GM23338 (cell line): ENCODE data around the gene FLOT1. TPM values are rescaled to one million over a fixed set of nuclear protein-coding genes. Genes with fewer than 3 reads are reported as not detected.

Source experiments
- ATAC-seq: fragments of 200-7000 bp; cut with Tn5 transposase; 3 replicates; pipeline ENCODE4 v1.9.1; 2020
- DNase-seq: peaks from one replicate; pipeline ENCODE4 v3.0.0-alpha.2; 2015; ENCODE audit warnings: low spot score
- H2AFZ ChIP-seq: fragments of 200-600 bp; sonication (generic); 2 replicates; pipeline ENCODE4 v1.8.0; 2016; ENCODE audit warnings: antibody characterized with exemption, mild to moderate bottlenecking, moderate library complexity
- H3F3A ChIP-seq: fragments of 200-600 bp; sonication (generic); replicated peaks from 2 replicates; pipeline ENCODE4 v1.8.0; 2017; ENCODE audit warnings: antibody characterized with exemption, mixed run types, low read depth
- H3K27ac ChIP-seq: fragments of 200-600 bp; sonication (generic); 2 replicates; pipeline ENCODE4 v1.6.1; 2016; ENCODE audit warnings: low read depth
- H3K27me3 ChIP-seq: fragments of 200-600 bp; sonication (generic); 2 replicates; pipeline ENCODE4 v1.8.0; 2016; ENCODE audit warnings: mild to moderate bottlenecking, mixed run types, moderate library complexity; ENCODE audit not compliant: insufficient read depth
- H3K36me3 ChIP-seq: fragments of 200-600 bp; sonication (generic); 2 replicates; pipeline ENCODE4 v1.8.0; 2016; ENCODE audit warnings: mild to moderate bottlenecking; ENCODE audit not compliant: insufficient read depth
- H3K4me1 ChIP-seq: fragments of 200-600 bp; sonication (generic); 2 replicates; pipeline ENCODE4 v1.8.0; 2016; ENCODE audit warnings: mild to moderate bottlenecking, moderate library complexity; ENCODE audit not compliant: insufficient read depth
- H3K4me2 ChIP-seq: fragments of 200-600 bp; sonication (generic); 2 replicates; pipeline ENCODE4 v1.7.1; 2017; ENCODE audit warnings: mixed run types
- H3K4me3 ChIP-seq: fragments of 200-600 bp; sonication (generic); 2 replicates; pipeline ENCODE4 v1.6.1; 2016; ENCODE audit warnings: mixed run types
- H3K79me2 ChIP-seq: fragments of 200-600 bp; sonication (generic); replicated peaks from 2 replicates; pipeline ENCODE4 v1.8.0; 2017; ENCODE audit warnings: mild to moderate bottlenecking; ENCODE audit not compliant: insufficient read depth
- H3K9me2 ChIP-seq: fragments of 200-600 bp; sonication (generic); 2 replicates; pipeline ENCODE4 v1.8.0; 2017; ENCODE audit not compliant: insufficient read depth
- H4K20me1 ChIP-seq: fragments of 200-600 bp; sonication (generic); replicated peaks from 2 replicates; pipeline ENCODE4 v1.8.0; 2017; ENCODE audit warnings: mild to moderate bottlenecking; ENCODE audit not compliant: insufficient read depth
- H3K27ac Mint-ChIP-seq: 2 replicates; pipeline ENCODE4 v1.8.0; 2020; ENCODE audit warnings: inconsistent platforms, mild to moderate bottlenecking, moderate library complexity, mixed read lengths
- H3K27me3 Mint-ChIP-seq: 3 replicates; pipeline ENCODE4 v1.8.0; 2022; ENCODE audit warnings: low read depth, mild to moderate bottlenecking, moderate library complexity, mixed read lengths, inconsistent platforms; ENCODE audit not compliant: insufficient read depth, poor library complexity
- H3K36me3 Mint-ChIP-seq: 3 replicates; pipeline ENCODE4 v1.8.0; 2021; ENCODE audit warnings: low read depth, mild to moderate bottlenecking, inconsistent platforms, moderate library complexity, mixed read lengths
- H3K4me1 Mint-ChIP-seq: 3 replicates; pipeline ENCODE4 v1.8.0; 2020; ENCODE audit warnings: mild to moderate bottlenecking, inconsistent platforms, mixed read lengths
- H3K4me3 Mint-ChIP-seq: 3 replicates; pipeline ENCODE4 v1.8.0; 2021; ENCODE audit warnings: moderate library complexity, mild to moderate bottlenecking, inconsistent platforms, mixed read lengths
- H3K9me3 Mint-ChIP-seq: 3 replicates; pipeline ENCODE4 v1.8.0; 2020; ENCODE audit warnings: moderate library complexity, mild to moderate bottlenecking, inconsistent platforms, mixed read lengths
- ETS1 ChIP-seq: IDR thresholded peaks from 2 replicates; pipeline ENCODE4 v1.6.1; 2016; ENCODE audit warnings: antibody characterized with exemption
- JUNB ChIP-seq: IDR thresholded peaks from one replicate; pipeline ENCODE4 v1.6.1; 2016; ENCODE audit warnings: antibody characterized with exemption; ENCODE audit not compliant: unreplicated experiment
- REST ChIP-seq: IDR thresholded peaks from one replicate; pipeline ENCODE4 v1.6.1; 2018; ENCODE audit warnings: antibody characterized with exemption; ENCODE audit not compliant: unreplicated experiment
- ZNF331 ChIP-seq: fragments of 250-450 bp; sonication (Bioruptor Pico); IDR thresholded peaks from 2 replicates; pipeline ENCODE4 v1.5.0; 2020; ENCODE audit warnings: low read depth, mild to moderate bottlenecking, moderate library complexity
- polyA plus RNA-seq: library from polyadenylated mRNA; unstranded; fragments of >200 nt; fragmentation: Nextera tagmentation; extraction: Ambion mirVana; gene quantifications from 2 replicates; pipeline ENCODE4 v1.2.1, GENCODE V29; 2016
- total RNA-seq: library from RNA; depleted of rRNA; stranded (reverse); fragments of >200 nt; shearing (Covaris generic); gene quantifications from 2 replicates; pipeline ENCODE4 v1.2.3, GENCODE V29; 2014
- TF ChIP-seq, protein P1 (sequence below): fragments of 250-450 bp; sonication (Bioruptor Pico); IDR thresholded peaks from 2 replicates; pipeline ENCODE4 v1.5.0; 2020; ENCODE audit warnings: mild to moderate bottlenecking, moderate library complexity

FLOT1 gene
- total and polyA plus RNA-seq, 2 experiments from 2014 or later = 72.2 to 94.5 TPM

- H3K4me1 ChIP-seq = peaks cover 13% of the 10 kb centered on the region
- no peak for TF ChIP-seq JUNB
- TF ChIP-seq, protein P1, sequence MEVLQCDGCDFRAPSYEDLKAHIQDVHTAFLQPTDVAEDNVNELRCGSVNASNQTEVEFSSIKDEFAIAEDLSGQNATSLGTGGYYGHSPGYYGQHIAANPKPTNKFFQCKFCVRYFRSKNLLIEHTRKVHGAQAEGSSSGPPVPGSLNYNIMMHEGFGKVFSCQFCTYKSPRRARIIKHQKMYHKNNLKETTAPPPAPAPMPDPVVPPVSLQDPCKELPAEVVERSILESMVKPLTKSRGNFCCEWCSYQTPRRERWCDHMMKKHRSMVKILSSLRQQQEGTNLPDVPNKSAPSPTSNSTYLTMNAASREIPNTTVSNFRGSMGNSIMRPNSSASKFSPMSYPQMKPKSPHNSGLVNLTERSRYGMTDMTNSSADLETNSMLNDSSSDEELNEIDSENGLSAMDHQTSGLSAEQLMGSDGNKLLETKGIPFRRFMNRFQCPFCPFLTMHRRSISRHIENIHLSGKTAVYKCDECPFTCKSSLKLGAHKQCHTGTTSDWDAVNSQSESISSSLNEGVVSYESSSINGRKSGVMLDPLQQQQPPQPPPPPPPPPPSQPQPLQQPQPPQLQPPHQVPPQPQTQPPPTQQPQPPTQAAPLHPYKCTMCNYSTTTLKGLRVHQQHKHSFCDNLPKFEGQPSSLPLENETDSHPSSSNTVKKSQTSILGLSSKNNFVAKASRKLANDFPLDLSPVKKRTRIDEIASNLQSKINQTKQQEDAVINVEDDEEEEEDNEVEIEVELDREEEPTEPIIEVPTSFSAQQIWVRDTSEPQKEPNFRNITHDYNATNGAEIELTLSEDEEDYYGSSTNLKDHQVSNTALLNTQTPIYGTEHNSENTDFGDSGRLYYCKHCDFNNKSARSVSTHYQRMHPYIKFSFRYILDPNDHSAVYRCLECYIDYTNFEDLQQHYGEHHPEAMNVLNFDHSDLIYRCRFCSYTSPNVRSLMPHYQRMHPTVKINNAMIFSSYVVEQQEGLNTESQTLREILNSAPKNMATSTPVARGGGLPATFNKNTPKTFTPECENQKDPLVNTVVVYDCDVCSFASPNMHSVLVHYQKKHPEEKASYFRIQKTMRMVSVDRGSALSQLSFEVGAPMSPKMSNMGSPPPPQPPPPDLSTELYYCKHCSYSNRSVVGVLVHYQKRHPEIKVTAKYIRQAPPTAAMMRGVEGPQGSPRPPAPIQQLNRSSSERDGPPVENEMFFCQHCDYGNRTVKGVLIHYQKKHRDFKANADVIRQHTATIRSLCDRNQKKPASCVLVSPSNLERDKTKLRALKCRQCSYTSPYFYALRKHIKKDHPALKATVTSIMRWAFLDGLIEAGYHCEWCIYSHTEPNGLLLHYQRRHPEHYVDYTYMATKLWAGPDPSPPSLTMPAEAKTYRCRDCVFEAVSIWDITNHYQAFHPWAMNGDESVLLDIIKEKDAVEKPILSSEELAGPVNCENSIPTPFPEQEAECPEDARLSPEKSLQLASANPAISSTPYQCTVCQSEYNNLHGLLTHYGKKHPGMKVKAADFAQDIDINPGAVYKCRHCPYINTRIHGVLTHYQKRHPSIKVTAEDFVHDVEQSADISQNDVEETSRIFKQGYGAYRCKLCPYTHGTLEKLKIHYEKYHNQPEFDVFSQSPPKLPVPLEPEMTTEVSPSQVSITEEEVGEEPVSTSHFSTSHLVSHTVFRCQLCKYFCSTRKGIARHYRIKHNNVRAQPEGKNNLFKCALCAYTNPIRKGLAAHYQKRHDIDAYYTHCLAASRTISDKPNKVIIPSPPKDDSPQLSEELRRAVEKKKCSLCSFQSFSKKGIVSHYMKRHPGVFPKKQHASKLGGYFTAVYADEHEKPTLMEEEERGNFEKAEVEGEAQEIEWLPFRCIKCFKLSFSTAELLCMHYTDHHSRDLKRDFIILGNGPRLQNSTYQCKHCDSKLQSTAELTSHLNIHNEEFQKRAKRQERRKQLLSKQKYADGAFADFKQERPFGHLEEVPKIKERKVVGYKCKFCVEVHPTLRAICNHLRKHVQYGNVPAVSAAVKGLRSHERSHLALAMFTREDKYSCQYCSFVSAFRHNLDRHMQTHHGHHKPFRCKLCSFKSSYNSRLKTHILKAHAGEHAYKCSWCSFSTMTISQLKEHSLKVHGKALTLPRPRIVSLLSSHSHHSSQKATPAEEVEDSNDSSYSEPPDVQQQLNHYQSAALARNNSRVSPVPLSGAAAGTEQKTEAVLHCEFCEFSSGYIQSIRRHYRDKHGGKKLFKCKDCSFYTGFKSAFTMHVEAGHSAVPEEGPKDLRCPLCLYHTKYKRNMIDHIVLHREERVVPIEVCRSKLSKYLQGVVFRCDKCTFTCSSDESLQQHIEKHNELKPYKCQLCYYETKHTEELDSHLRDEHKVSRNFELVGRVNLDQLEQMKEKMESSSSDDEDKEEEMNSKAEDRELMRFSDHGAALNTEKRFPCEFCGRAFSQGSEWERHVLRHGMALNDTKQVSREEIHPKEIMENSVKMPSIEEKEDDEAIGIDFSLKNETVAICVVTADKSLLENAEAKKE = no peak
- no peak for TF ChIP-seq ZNF331 (CRISPR knock-in tag)
- H3K9me2 ChIP-seq = no peaks in the 10 kb centered on the region
- H3K27me3 ChIP-seq = peaks cover 5% of the 10 kb centered on the region
- Mint-ChIP-seq H3K27me3 (peaks cover 15% of the 10 kb centered on the region), H3K36me3 (peaks cover 70% of the 10 kb centered on the region), H3K4me3 (no peak overlapping the region), H3K4me1 (peaks cover 15% of the 10 kb centered on the region), H3K9me3 (no peaks in the 10 kb centered on the region), H3K27ac (no peak overlapping the region)
- peaks cover 31% of the 10 kb centered on the region for H3K36me3 ChIP-seq
- no peak overlapping the region for H3K4me3 ChIP-seq
- H3K27ac ChIP-seq = no peak overlapping the region
- H3F3A ChIP-seq = peaks cover 27% of the 10 kb centered on the region
- H3K4me2 ChIP-seq = no peak overlapping the region
- ATAC-seq (no peak), DNase-seq (no peak)
- H4K20me1 ChIP-seq = peaks cover 18% of the 10 kb centered on the region
- peaks cover 16% of the 10 kb centered on the region for H3K79me2 ChIP-seq
- no peak overlapping the region for H2AFZ ChIP-seq
Measured at GRCh38 chr6:30738532-30738931, 4.0 kb downstream of the FLOT1 start.

DNA sequence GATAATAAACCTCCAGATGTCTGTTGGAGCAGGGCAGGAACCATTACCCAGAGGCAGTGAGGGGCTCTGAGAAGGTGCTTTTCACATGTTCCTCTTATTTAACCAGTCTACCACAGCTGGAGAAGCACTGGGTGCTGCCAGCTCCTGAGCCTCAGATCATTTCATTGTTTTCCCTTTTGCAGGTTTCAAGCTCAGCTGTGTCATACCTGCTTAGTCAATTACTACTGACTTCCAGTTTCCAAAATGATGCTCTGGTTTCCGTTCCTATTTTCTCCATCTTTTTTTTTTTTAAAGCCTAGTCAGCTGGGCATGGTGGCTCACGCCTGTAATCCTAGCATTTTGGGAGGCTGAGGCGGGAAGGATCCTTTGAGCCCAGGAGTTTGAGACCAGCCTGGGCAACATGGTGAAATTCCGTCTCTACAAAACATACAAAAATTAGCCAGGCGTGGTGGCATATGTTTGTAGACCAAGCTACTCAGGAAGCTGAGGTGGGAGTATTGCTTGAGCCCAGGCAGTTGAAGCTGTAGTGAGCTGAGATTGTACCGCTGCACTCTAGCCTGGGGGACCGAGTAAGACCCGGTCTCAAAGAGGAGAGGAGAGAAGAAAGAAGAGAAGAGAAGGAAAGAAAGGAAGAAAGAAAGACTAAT, 6.7 kb downstream of the FLOT1 start:
- peaks cover 5% of the 10 kb centered on the region; the same call in 1 of the 2 replicates for H3K79me2 ChIP-seq
- Mint-ChIP-seq H3K36me3 (peaks cover 71% of the 10 kb centered on the region), H3K4me3 (no peak overlapping the region), H3K27me3 (peaks cover 11% of the 10 kb centered on the region), H3K9me3 (no peaks in the 10 kb centered on the region), H3K27ac (no peak overlapping the region), H3K4me1 (peaks cover 6% of the 10 kb centered on the region)
- no peaks in the 10 kb centered on the region for H3K27me3 ChIP-seq
- no peak overlapping the region for H3K4me3 ChIP-seq
- no peak overlapping the region for H2AFZ ChIP-seq
- no peaks in the 10 kb centered on the region for H3K9me2 ChIP-seq
- peaks cover 14% of the 10 kb centered on the region for H4K20me1 ChIP-seq
- H3K4me2 ChIP-seq = no peak overlapping the region
- ATAC-seq = no peak
- H3K4me1 ChIP-seq = no peaks in the 10 kb centered on the region
- peaks cover 31% of the 10 kb centered on the region for H3K36me3 ChIP-seq
- H3K27ac ChIP-seq = no peak overlapping the region
- peaks cover 14% of the 10 kb centered on the region for H3F3A ChIP-seq
- DNase-seq = no peak
- no peak for TF ChIP-seq REST
- no peak for TF ChIP-seq ETS1
- TF ChIP-seq ZNF331 (CRISPR knock-in tag) = no peak
